Transverse colon (tissue), 4 donors: ENCODE measurements around the gene TANGO6. TPM values are rescaled to one million over a fixed set of nuclear protein-coding genes. Genes with fewer than 3 reads are reported as not detected.

Source experiments
- DNase-seq: peaks from one replicate; pipeline ENCODE4 v3.0.0-alpha.2; 2019
- H3K27ac ChIP-seq, 4 donors: fragments of 200-600 bp; sonication (generic); 2 replicates each; pipeline ENCODE4 v1.5.1; 2016 to 2018; ENCODE audit warnings: inconsistent platforms in 4 of 4
- H3K27me3 ChIP-seq: fragments of 200-600 bp; sonication (generic); 2 replicates; pipeline ENCODE4 v1.5.1; 2017; ENCODE audit warnings: inconsistent platforms
- H3K36me3 ChIP-seq, 4 donors: fragments of 200-600 bp; sonication (generic); 2 replicates each; pipeline ENCODE4 v1.5.1; 2017 to 2019; ENCODE audit warnings: inconsistent platforms in 4 of 4
- H3K4me1 ChIP-seq, 4 donors: fragments of 200-600 bp; sonication (generic); 2 replicates each; pipeline ENCODE4 v1.5.1; 2017 to 2020; ENCODE audit warnings: inconsistent platforms in 4 of 4
- H3K4me3 ChIP-seq, 4 donors: fragments of 200-600 bp; sonication (generic); 1 replicate in 1 of 4; 2 replicates in 3 of 4; pipeline versions ENCODE4 v1.5.1 to v1.6.1; 2017 to 2019; ENCODE audit warnings: inconsistent platforms in 4 of 4
- H3K9me3 ChIP-seq, 2 donors: fragments of 200-600 bp; sonication (generic); 2 replicates each; pipeline ENCODE4 v1.5.1; 2017 to 2019; ENCODE audit warnings: inconsistent platforms in 2 of 2
- EP300 ChIP-seq: sonication (generic); formaldehyde crosslinking; IDR thresholded peaks from one replicate; pipeline ENCODE4 v1.6.1; 2017; ENCODE audit warnings: antibody characterized with exemption, low read depth
- POLR2A ChIP-seq: fragments of 450-650 bp; IDR thresholded peaks from one replicate; pipeline ENCODE4 v1.6.1; 2016; ENCODE audit warnings: antibody characterized with exemption, mild to moderate bottlenecking, moderate library complexity
- POLR2AphosphoS5 ChIP-seq, 3 donors: sonication (generic); formaldehyde crosslinking; IDR thresholded peaks; one replicate each; pipeline ENCODE4 v1.6.1; 2016; ENCODE audit warnings: antibody characterized with exemption in 3 of 3
- WGBS, 2 donors: methylation state at CpG; one replicate each; pipeline ENCODE4 v1.1.5; 2018; ENCODE audit warnings: low coverage in 1 of 2; 5-methylcytosine and 5-hydroxymethylcytosine counted together
- in situ Hi-C, 4 donors: fragments of 200-750 bp; cut with MboI; loops; one replicate each; pipeline versions ENCODE4 v1.15.0 to v1.15.1; 2017; ENCODE audit warnings: low sequenced_read_pairs in 3 of 4, low pct_ligation_motif_present in 1 of 4, low pct_unique_long_range_greater_than_20kb in 1 of 4
- intact Hi-C: fragments of 100-400 bp; cut with DNase I; formaldehyde crosslinking; loops from one replicate; pipeline ENCODE4 v1.15.1; 2023; ENCODE audit warnings: low total_unique reads
- total RNA-seq, 4 donors: library from RNA; depleted of rRNA; stranded (reverse); fragments of >200 nt; gene quantifications; one replicate each; pipeline ENCODE4 v1.1.0, GENCODE V29; 2016
- TF ChIP-seq, protein P1 (sequence below), 5 experiments: fragments of 200-600 bp in 3 of 5; fragments of 450-650 bp in 2 of 5; sonication (generic) in 3 of 5; IDR thresholded peaks; 1 replicate in 2 of 5; 2 replicates in 3 of 5; pipeline ENCODE4 v1.5.1; 2016 to 2017; ENCODE audit warnings: antibody characterized with exemption in 5 of 5, inconsistent platforms in 3 of 5, mild to moderate bottlenecking in 2 of 5, moderate library complexity in 1 of 5

Gene TANGO6
- total RNA-seq, 4 donors from 2014 or later: 10.6 to 55.4 (median 22.8) TPM

DNA sequence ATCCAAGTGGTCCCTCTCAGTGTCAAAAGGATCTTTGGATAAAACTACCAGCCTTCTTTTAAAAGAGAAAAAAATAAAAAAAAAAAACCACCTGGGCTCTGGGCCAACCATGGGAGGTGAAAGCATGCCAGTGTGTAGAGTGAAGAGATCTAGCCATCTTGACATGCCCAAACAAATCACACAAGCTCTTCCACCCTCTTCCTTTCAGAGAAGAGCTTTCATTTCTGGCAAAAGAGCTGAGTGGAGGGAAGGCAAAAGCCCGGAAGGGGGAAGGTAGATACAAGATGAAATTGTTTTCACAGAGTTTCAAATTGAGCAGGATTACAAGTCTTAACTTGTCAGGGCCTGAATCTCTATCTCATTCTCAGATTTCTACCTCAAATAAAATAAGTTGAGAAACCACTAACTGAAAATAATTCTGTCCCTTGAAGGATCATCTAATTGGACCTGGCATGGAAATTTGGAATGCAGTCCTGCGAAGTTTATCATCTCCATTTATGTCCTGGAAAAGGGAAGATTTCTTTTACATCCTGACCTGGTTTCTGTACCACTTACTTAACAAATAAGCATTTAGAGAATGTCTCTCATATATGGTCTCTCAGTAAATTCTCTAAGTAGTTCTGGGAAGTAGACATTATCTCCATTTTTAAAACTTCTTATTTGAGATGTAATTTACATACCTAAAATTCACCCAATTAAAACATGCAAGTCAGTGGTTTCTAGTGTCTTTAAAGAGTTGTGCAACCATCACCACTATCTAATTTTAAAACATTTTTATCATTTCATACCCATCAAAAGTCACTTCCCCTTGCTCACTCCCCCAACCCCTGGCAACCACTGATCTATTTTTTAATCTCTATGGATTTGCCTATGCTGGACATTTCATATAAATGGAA lies 93.7 kb downstream of the TANGO6 start:
- no peak for DNase-seq
- in situ Hi-C loops: no loop called here
- no peak for TF ChIP-seq EP300
- no peak for TF ChIP-seq POLR2A
- TF ChIP-seq, protein P1, sequence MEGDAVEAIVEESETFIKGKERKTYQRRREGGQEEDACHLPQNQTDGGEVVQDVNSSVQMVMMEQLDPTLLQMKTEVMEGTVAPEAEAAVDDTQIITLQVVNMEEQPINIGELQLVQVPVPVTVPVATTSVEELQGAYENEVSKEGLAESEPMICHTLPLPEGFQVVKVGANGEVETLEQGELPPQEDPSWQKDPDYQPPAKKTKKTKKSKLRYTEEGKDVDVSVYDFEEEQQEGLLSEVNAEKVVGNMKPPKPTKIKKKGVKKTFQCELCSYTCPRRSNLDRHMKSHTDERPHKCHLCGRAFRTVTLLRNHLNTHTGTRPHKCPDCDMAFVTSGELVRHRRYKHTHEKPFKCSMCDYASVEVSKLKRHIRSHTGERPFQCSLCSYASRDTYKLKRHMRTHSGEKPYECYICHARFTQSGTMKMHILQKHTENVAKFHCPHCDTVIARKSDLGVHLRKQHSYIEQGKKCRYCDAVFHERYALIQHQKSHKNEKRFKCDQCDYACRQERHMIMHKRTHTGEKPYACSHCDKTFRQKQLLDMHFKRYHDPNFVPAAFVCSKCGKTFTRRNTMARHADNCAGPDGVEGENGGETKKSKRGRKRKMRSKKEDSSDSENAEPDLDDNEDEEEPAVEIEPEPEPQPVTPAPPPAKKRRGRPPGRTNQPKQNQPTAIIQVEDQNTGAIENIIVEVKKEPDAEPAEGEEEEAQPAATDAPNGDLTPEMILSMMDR (IDR thresholded peaks at IDR 0.05): no peak
- TF ChIP-seq POLR2AphosphoS5 (IDR thresholded peaks at IDR 0.05): no peak
- Histone ChIP-seq H3K9me3 (no peaks in the 10 kb centered on the region), H3K36me3 (no peaks in the 10 kb centered on the region), H3K4me3 (no peak overlapping the region), H3K27ac (no peak overlapping the region), H3K4me1 (peaks cover 0 to 3% (median 0%) of the 10 kb centered on the region in 4 donors), H3K27me3 (no peaks in the 10 kb centered on the region)
- intact Hi-C loops: no loop called here
- 54 to 75% methylated on average over 2 of the region's 2 CpGs for WGBS, 2 donors

DNA sequence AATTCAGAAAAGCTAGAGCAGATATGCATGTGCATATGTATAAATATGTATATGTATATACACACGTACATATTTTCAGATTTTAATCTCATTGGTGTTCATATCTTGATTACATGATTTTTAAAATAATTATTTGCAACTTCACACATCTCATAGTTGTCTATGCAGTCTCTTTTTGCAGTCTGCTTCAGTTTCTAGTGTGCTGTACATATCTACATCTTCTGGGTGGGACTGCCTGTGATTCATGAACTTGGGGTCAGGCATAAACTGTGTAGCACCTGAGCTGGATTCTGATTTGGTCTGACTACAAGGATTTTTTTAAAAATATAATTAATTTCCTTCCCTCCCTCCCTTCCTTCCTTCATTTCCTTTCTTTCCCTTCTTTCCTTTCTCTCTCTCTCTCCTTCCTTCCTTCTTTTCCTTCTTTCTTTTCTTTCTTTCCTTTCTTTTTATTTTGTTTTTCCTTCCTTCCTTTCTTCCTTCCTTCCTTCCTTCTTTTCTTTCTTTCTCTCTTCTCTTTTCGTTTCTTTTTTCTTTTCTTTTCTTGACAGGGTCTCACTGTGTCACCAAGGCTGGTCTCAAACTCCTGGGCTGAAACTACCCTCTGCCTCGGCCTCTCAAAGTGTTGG lies 96.5 kb downstream of the TANGO6 start:
- in situ Hi-C loops: no loop called here
- H3K4me3 ChIP-seq: no peak overlapping the region
- DNase-seq: no peak
- H3K27me3 ChIP-seq: no peaks in the 10 kb centered on the region
- no peak overlapping the region for H3K27ac ChIP-seq
- peaks cover 0 to 7% (median 0%) of the 10 kb centered on the region in 4 donors for H3K36me3 ChIP-seq
- peaks cover 0 to 6% of the 10 kb centered on the region in 2 donors for H3K9me3 ChIP-seq
- intact Hi-C loops: no loop called here
- 90 to 95% methylated on average over 3 of the region's 3 CpGs for WGBS, 2 donors
- TF ChIP-seq POLR2AphosphoS5 (IDR thresholded peaks at IDR 0.05) (no peak), EP300 (no peak)
- H3K4me1 ChIP-seq: no peaks in the 10 kb centered on the region

DNA sequence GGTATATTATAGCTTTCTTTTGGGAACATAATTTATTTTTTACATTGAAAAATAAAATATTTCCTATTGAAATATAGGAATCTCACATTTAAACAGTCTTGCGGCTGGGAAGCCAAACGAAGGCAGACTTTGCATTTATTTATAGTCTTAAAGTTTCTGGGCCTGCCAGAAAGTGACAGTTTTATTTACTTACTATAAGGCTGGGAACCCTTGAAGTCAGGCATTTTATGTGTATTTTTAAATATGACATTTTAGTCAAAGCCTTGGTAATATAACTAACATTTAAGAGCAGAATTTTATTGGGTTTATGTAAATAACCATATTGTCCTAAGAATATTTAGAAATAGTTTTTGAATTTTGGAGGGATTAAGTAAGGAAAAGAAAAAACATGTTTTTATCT lies 97.5 kb downstream of the TANGO6 start:
- TF ChIP-seq, protein P1 (IDR thresholded peaks at IDR 0.05): no peak
- no peak for TF ChIP-seq POLR2AphosphoS5 (IDR thresholded peaks at IDR 0.05)
- no peak for TF ChIP-seq POLR2A
- no peak for TF ChIP-seq EP300
- H3K4me1 ChIP-seq: no peaks in the 10 kb centered on the region
- intact Hi-C loops: no loop called here

DNA sequence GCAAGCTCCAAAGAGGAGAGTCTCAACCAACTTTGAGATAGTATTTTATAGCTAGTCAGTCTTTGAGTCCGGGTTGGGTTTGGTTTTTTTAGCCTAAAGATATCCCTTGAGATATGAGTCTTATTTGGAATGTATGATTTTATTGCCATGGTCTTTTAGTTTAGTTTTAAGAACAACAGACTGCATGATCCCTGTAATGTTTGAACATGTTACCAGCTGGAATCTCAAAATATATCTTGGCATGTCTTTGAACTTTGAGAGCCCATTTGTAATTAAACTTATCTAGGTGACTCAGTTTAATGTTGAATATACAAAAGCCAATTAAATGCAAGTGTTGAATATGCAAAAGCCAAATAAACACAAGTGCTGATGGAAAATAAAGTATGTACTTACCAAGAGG lies 100.6 kb downstream of the TANGO6 start:
- H3K36me3 ChIP-seq: peaks cover 0 to 10% (median 0%) of the 10 kb centered on the region in 4 donors
- H3K4me1 ChIP-seq: no peaks in the 10 kb centered on the region
- in situ Hi-C loops (no loop called here), intact Hi-C loops (no loop called here)
- WGBS, 2 donors: 65% methylated on average over 1 of the region's 1 CpG; no CpG with 5 or more reads in 1 of the 2 donors
- TF ChIP-seq, protein P1 (IDR thresholded peaks at IDR 0.05): no peak
- TF ChIP-seq POLR2AphosphoS5 (IDR thresholded peaks at IDR 0.05) (no peak), EP300 (no peak), POLR2A (no peak)
- no peak overlapping the region for H3K4me3 ChIP-seq
- no peaks in the 10 kb centered on the region for H3K27me3 ChIP-seq
- H3K27ac ChIP-seq: no peak overlapping the region
- peaks cover 0 to 8% of the 10 kb centered on the region in 2 donors for H3K9me3 ChIP-seq
- no peak for DNase-seq

More for the DNA sequence above, 97.5 kb downstream of the TANGO6 start:
- no peak for DNase-seq
- H3K4me3 ChIP-seq: no peak overlapping the region
- H3K27me3 ChIP-seq: no peaks in the 10 kb centered on the region
- peaks cover 0 to 10% (median 0%) of the 10 kb centered on the region in 4 donors for H3K36me3 ChIP-seq
- in situ Hi-C loops: no loop called here
- H3K9me3 ChIP-seq: peaks cover 0 to 8% of the 10 kb centered on the region in 2 donors
- WGBS, 2 donors: 78 to 80% methylated on average over 2 of the region's 2 CpGs
- no peak overlapping the region for H3K27ac ChIP-seq
